HG03159 (cell line): Measurements from ENCODE around the gene TOPAZ1.

Experiments used
- ATAC-seq: cut with Tn5 transposase; IDR thresholded peaks from one replicate; pipeline ENCODE4 v1.9.1; 2021; ENCODE audit warnings: mild to moderate bottlenecking, moderate library complexity; ENCODE audit not compliant: unreplicated experiment

TOPAZ1 gene

GRCh38 chr3:44240061-44240460, 1.6 kb upstream of the TOPAZ1 start:
- ATAC-seq: no peak

GRCh38 chr3:44242721-44243120, 1.0 kb downstream of the TOPAZ1 start:
- ATAC-seq: no peak

GRCh38 chr3:44248152-44248551, 6.5 kb downstream of the TOPAZ1 start:
- ATAC-seq: no peak

- no peak for ATAC-seq
Measured at GRCh38 chr3:44252332-44252959, 10.8 kb downstream of the TOPAZ1 start.

GRCh38 chr3:44259404-44259803, 17.7 kb downstream of the TOPAZ1 start:
- ATAC-seq: no peak

GRCh38 chr3:44264146-44264545, 22.5 kb downstream of the TOPAZ1 start:
- no peak for ATAC-seq

GRCh38 chr3:44265815-44266214, 24.1 kb downstream of the TOPAZ1 start:
- ATAC-seq: no peak

GRCh38 chr3:44272191-44272590, 30.5 kb downstream of the TOPAZ1 start:
- ATAC-seq: no peak

- no peak for ATAC-seq
Measured at GRCh38 chr3:44277925-44278324, 36.2 kb downstream of the TOPAZ1 start.

GRCh38 chr3:44280077-44280476, 38.4 kb downstream of the TOPAZ1 start:
- ATAC-seq: no peak

GRCh38 chr3:44280631-44281030, 38.9 kb downstream of the TOPAZ1 start:
- no peak for ATAC-seq

- ATAC-seq: no peak
Measured at GRCh38 chr3:44284949-44285348, 43.3 kb downstream of the TOPAZ1 start.

- no peak for ATAC-seq
Measured at GRCh38 chr3:44289882-44290462, 48.3 kb downstream of the TOPAZ1 start.

- ATAC-seq: no peak
Measured at GRCh38 chr3:44292276-44292675, 50.6 kb downstream of the TOPAZ1 start.

- no peak for ATAC-seq
Measured at GRCh38 chr3:44292947-44293346, 51.3 kb downstream of the TOPAZ1 start.

- ATAC-seq: no peak
Measured at GRCh38 chr3:44297255-44297654, 55.6 kb downstream of the TOPAZ1 start.

- ATAC-seq: no peak
Measured at GRCh38 chr3:44301746-44302145, 60.1 kb downstream of the TOPAZ1 start.

GRCh38 chr3:44309500-44309899, 67.8 kb downstream of the TOPAZ1 start:
- no peak for ATAC-seq

- ATAC-seq: no peak
Measured at GRCh38 chr3:44318891-44319311, 77.2 kb downstream of the TOPAZ1 start.

- no peak for ATAC-seq
Measured at GRCh38 chr3:44321335-44321734, 79.6 kb downstream of the TOPAZ1 start.

- ATAC-seq: no peak
Measured at GRCh38 chr3:44323341-44323955, 81.8 kb downstream of the TOPAZ1 start.

- no peak for ATAC-seq
Measured at GRCh38 chr3:44324584-44324983, 82.9 kb downstream of the TOPAZ1 start.
